GM21381 (cell line): ENCODE measurements around the gene CA5A.
A peak's percentile ranks its signal among the peaks of the same experiment; 100 is the strongest.
"Not testable (repeated sequence)": the region's sequence is repeated elsewhere in the genome, so short reads cannot be mapped to it uniquely, and the experiment has no call there.

Source experiments
- ATAC-seq: cut with Tn5 transposase; IDR thresholded peaks from one replicate; pipeline ENCODE4 v1.9.1; 2021; ENCODE audit warnings: mild to moderate bottlenecking, moderate library complexity; ENCODE audit not compliant: unreplicated experiment

CA5A gene

GRCh38 chr16:87870418-87871291, 65.7 kb downstream of the CA5A start:
- ATAC-seq: not testable (repeated sequence)

GRCh38 chr16:87869879-87870417, 66.4 kb downstream of the CA5A start:
- ATAC-seq: peak; percentile 4

GRCh38 chr16:87869061-87869878, 67.1 kb downstream of the CA5A start, which contains the start of gene SLC7A5:
Gene SLC7A5 (minus strand): TSS chr16:87869507. CDS start chr16:87869422, 85 bp downstream.
- peak; percentile 53 for ATAC-seq

GRCh38 chr16:87868254-87869029, 67.9 kb downstream of the CA5A start:
- ATAC-seq: peak; percentile 18

GRCh38 chr16:87865902-87866555, 70.3 kb downstream of the CA5A start:
- not testable (repeated sequence) for ATAC-seq

GRCh38 chr16:87864331-87864989, 71.9 kb downstream of the CA5A start:
- no peak for ATAC-seq

GRCh38 chr16:87863327-87863635, 73.0 kb downstream of the CA5A start:
- not testable (repeated sequence) for ATAC-seq

GRCh38 chr16:87862597-87863326, 73.6 kb downstream of the CA5A start:
- ATAC-seq: not testable (repeated sequence)

GRCh38 chr16:87861300-87862099, 74.8 kb downstream of the CA5A start:
- ATAC-seq: not testable (repeated sequence)

GRCh38 chr16:87860553-87861299, 75.6 kb downstream of the CA5A start:
- ATAC-seq: no peak

GRCh38 chr16:87858151-87858993, 78.0 kb downstream of the CA5A start:
- ATAC-seq: not testable (repeated sequence)

GRCh38 chr16:87856791-87857228, 79.5 kb downstream of the CA5A start:
- no peak for ATAC-seq

- ATAC-seq: no peak
Observed at GRCh38 chr16:87855852-87856715, 80.2 kb downstream of the CA5A start.

- no peak for ATAC-seq
Observed at GRCh38 chr16:87854907-87855683, 81.2 kb downstream of the CA5A start.
